Measurements from ENCODE around the gene KANSL3.
A peak's percentile ranks its signal among the peaks of the same experiment; 100 is the strongest.

The KANSL3 gene

DNA sequence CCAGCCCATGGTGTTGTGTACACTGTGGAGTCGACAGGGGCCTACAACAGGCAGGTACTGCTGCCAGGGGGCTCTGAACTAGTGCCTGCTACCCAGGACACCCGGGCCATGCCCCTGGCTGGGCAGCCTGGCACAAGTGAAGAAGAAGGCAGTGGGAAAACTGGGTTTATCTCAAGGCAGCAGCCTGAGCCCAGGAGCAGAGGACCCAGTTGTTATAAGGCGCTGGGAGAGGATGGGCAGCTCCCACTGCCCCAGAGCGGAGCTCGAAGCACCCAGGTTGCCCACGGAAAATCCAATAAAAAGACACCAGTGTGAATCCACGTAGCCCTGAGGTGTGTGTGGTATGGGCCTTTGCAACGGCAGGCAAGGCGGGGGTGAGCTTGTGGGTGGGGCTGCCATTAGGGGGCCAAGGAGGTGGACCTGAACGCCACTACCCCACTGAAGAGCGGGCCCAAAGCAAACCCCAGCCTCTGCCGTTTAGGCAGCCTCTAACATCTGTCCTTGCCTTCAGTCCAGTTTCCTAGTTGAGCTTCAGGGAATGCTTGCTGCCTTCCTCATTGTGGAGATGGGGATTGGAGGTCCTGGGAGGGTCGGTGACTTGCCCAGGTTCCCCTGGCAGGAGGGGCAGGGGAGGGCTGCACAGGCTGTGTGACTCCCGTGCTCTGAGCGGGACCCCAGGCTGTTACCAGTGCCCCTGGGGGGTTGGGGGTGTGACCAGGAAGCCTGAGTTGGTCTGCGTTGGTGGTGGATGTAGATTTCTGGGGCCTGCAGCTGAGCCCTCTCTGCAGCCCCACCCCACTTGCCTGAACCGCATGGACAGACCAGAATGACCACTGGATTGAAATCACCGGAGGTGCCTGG lies 85.6 kb downstream of the KANSL3 start:
- no peak for DNase-seq
- no peak overlapping the region for H3K4me3 ChIP-seq
- intact Hi-C loops (cut with DNase I; ENCODE audit: low total_unique reads), result loop anchor here (10.0 kb wide), 1 partner anchor 148 kb away; no protein-coding TSS in a partner anchor
- no peaks in the 10 kb centered on the region for H3K27me3 ChIP-seq
- no peak overlapping the region for H3K27ac ChIP-seq
- H3K9me3 ChIP-seq, result no peaks in the 10 kb centered on the region
- H3K36me3 ChIP-seq, result peaks cover 33 to 60% (median 58%) of the 10 kb centered on the region in 3 donors
- peaks cover 0 to 34% (median 27%) of the 10 kb centered on the region in 4 donors for H3K4me1 ChIP-seq
- TF ChIP-seq, protein P1, sequence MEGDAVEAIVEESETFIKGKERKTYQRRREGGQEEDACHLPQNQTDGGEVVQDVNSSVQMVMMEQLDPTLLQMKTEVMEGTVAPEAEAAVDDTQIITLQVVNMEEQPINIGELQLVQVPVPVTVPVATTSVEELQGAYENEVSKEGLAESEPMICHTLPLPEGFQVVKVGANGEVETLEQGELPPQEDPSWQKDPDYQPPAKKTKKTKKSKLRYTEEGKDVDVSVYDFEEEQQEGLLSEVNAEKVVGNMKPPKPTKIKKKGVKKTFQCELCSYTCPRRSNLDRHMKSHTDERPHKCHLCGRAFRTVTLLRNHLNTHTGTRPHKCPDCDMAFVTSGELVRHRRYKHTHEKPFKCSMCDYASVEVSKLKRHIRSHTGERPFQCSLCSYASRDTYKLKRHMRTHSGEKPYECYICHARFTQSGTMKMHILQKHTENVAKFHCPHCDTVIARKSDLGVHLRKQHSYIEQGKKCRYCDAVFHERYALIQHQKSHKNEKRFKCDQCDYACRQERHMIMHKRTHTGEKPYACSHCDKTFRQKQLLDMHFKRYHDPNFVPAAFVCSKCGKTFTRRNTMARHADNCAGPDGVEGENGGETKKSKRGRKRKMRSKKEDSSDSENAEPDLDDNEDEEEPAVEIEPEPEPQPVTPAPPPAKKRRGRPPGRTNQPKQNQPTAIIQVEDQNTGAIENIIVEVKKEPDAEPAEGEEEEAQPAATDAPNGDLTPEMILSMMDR (IDR thresholded peaks at IDR 0.05), result no peak

DNA sequence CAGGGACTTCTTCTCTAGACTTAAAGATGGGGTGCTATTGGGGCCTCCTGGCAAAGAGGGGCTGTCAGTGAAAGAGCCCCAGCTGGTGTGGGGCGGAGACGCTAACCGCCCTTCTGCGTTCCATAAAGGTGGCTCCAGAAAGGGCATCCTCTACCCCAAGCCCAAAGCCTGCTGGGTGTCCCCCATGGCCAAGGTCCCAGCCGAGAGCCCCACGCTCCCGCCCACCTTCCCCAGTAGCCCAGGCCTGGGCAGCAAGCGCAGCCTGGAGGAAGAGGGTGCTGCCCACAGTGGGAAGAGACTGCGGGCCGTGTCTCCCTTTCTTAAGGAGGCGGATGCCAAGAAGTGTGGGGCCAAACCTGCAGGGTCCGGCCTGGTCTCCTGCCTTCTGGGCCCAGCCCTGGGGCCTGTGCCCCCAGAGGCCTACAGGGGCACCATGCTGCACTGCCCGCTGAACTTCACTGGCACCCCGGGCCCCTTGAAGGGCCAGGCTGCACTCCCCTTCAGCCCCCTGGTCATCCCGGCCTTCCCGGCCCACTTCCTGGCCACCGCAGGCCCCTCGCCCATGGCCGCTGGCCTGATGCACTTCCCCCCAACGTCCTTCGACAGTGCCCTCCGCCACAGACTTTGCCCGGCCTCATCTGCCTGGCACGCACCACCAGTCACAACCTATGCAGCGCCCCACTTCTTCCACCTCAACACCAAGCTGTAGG lies 86.4 kb downstream of the KANSL3 start:
- Histone ChIP-seq H3K27me3 (no peaks in the 10 kb centered on the region), H3K9me3 (no peaks in the 10 kb centered on the region), H3K27ac (no peak overlapping the region), H3K36me3 (peaks cover 33 to 66% (median 62%) of the 10 kb centered on the region in 3 donors), H3K4me1 (peaks cover 0 to 42% (median 35%) of the 10 kb centered on the region in 4 donors), H3K4me3 (no peak overlapping the region)
- TF ChIP-seq, protein P1 (IDR thresholded peaks at IDR 0.05), result no peak
- intact Hi-C loops (cut with DNase I; ENCODE audit: low total_unique reads), result loop anchor here (10.0 kb wide), 1 partner anchor 147 kb away; no protein-coding TSS in a partner anchor
- no peak for DNase-seq

DNA sequence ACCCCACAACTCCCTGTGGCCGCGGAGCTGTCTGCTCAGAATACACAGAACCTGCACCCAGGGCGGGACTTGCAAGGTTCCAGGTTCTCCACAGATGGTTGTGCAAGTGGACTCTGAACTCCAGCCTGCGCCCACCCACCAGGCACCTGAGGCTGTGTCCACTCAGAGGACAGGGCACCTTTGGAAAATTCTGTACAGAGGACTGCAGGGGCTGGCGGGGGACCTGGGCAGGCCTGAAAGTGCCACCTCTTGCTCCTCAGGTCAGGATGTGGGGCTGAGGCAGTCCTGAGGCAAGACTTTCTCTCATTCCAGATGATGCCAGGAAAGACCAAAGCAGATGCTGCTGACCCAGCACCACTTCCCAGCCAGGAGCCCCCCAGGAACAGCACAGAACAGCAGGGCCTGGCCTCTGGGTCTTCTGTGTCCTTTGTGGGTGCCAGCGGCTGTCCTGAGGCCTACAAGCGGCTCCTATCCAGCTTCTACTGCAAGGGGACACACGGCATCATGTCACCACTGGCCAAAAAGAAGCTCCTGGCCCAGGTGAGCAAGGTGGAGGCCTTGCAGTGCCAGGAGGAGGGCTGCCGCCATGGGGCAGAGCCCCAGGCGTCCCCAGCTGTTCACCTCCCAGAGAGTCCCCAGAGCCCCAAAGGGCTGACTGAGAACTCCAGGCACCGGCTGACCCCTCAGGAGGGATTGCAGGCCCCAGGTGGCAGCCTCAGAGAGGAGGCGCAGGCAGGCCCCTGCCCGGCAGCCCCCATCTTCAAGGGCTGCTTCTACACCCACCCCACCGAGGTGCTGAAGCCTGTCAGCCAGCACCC lies 87.1 kb downstream of the KANSL3 start:
- no peak overlapping the region for H3K4me3 ChIP-seq
- DNase-seq, result no peak
- TF ChIP-seq, protein P1 (IDR thresholded peaks at IDR 0.05), result no peak
- peaks cover 33 to 68% (median 67%) of the 10 kb centered on the region in 3 donors for H3K36me3 ChIP-seq
- intact Hi-C loops (cut with DNase I; ENCODE audit: low total_unique reads), result loop anchor here (10.0 kb wide), 1 partner anchor 146 kb away; no protein-coding TSS in a partner anchor
- no peak overlapping the region for H3K27ac ChIP-seq
- H3K27me3 ChIP-seq, result no peaks in the 10 kb centered on the region
- H3K4me1 ChIP-seq, result peaks cover 0 to 50% (median 39%) of the 10 kb centered on the region in 4 donors
- no peaks in the 10 kb centered on the region for H3K9me3 ChIP-seq

DNA sequence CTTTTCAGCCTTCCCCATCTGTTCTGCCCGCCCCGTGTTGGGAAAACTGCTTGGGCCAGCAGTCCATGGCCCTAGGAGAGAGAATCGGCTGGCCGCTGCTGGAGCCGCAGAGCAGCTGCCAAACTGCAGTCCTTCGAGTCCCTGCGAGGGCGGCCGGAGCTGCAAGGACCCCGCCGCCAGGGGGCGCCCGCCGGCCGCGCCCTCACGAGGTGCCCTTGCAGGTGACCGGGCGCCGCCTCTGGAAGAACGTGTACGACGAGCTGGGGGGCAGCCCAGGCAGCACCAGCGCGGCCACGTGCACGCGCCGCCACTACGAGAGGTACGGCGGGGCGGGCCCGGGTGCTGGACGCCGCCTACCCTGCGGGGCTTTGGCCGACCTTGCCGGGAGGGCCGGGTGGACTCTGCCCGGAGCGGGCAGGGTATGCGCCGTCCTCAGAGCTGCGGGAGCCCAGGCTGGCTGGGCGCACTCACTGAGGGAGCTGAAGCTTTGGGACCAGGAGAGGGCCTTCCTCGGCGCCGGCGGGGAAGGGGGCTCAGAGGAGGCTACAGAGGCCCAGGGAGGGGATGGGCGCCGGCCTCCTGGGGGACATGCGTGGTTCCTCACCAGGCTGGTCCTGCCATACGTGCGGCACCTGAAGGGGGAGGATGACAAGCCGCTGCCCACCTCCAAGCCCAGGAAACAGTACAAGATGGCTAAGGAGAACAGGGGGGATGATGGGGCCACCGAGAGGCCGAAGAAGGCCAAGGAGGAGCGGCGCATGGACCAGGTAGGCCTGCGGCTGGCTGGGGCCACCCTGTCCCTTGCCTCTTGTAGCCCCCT lies 87.9 kb downstream of the KANSL3 start:
- DNase-seq, result peak in 1 of 2 donors; percentile 66
- intact Hi-C loops (cut with DNase I; ENCODE audit: low total_unique reads), result loop anchor here (10.0 kb wide), 1 partner anchor 145 kb away; no protein-coding TSS in a partner anchor
- peaks cover 33 to 76% (median 75%) of the 10 kb centered on the region in 3 donors for H3K36me3 ChIP-seq

More for the DNA sequence above, 87.9 kb downstream of the KANSL3 start:
- Histone ChIP-seq H3K27me3 (no peaks in the 10 kb centered on the region), H3K4me1 (peaks cover 0 to 58% (median 39%) of the 10 kb centered on the region in 4 donors), H3K4me3 (no peak overlapping the region), H3K9me3 (no peaks in the 10 kb centered on the region), H3K27ac (peak overlapping the region in 1 of 2 donors; percentile 49)
- TF ChIP-seq, protein P1 (IDR thresholded peaks at IDR 0.05), result peak in 1 of 2 experiments; percentile 26

Measured in tibial artery (tissue), 4 donors.